Measurements from ENCODE around the gene NPAS1.

GRCh38 chr19:47073574-47073973 is 53.9 kb downstream of the NPAS1 start:
- no peak for TF ChIP-seq CTCF (IDR thresholded peaks at IDR 0.05; ENCODE audit: poor library complexity)
- no peak for TF ChIP-seq EZH2 (IDR thresholded peaks at IDR 0.05; ENCODE audit: borderline replicate concordance)
- TF ChIP-seq EZH2phosphoT487 (IDR thresholded peaks at IDR 0.05; ENCODE audit: low read depth, severe bottlenecking, unreplicated experiment) = no peak
